Left ventricle myocardium inferior (tissue), 1 donor: ENCODE results near the gene AATK. TPM values are rescaled to one million over a fixed set of nuclear protein-coding genes. Genes with fewer than 3 reads are reported as not detected.

Source experiments
- DNase-seq: peaks from one replicate; pipeline ENCODE4 v3.0.0-alpha.2; 2020
- H3K27ac ChIP-seq: fragments of 200-600 bp; replicated peaks from 2 replicates; pipeline ENCODE4 v1.8.0; 2021
- H3K27me3 ChIP-seq: fragments of 200-600 bp; 2 replicates; pipeline ENCODE4 v1.8.0; 2021; ENCODE audit warnings: low read depth
- H3K36me3 ChIP-seq: fragments of 200-600 bp; 2 replicates; pipeline ENCODE4 v1.8.0; 2021
- H3K4me1 ChIP-seq: fragments of 200-600 bp; 2 replicates; pipeline ENCODE4 v1.8.0; 2021
- H3K4me3 ChIP-seq: fragments of 200-600 bp; 2 replicates; pipeline ENCODE4 v1.8.0; 2021; ENCODE audit warnings: mild to moderate bottlenecking, moderate library complexity
- H3K9me3 ChIP-seq: fragments of 200-600 bp; replicated peaks from 2 replicates; pipeline ENCODE4 v1.8.0; 2021
- CTCF ChIP-seq: fragments of 200-600 bp; IDR thresholded peaks from 2 replicates; pipeline ENCODE4 v1.8.0; 2021; ENCODE audit warnings: antibody characterized with exemption, mild to moderate bottlenecking, borderline replicate concordance
- intact Hi-C: fragments of 100-400 bp; cut with micrococcal nuclease; formaldehyde crosslinking; loops from one replicate; pipeline ENCODE4 v1.11.0; 2022
- total RNA-seq: library from RNA; stranded (reverse); fragmentation: NEBNext Ultra II Directional; extraction: Animal tissue kit (Norgen Biotek cat#: 25700); gene quantifications from one replicate; pipeline ENCODE4 v1.2.1, GENCODE V29; 2021
- donor health status: DM: no; HTN: yes; CAD: no; lungs with severe emphysema.

AATK gene
- total RNA-seq, 1 donor from 2014 or later: 2.3 TPM

GRCh38 chr17:81173762-81174155 lies 7.7 kb upstream of the AATK start:
- intact Hi-C loops: no loop called here
- TF ChIP-seq CTCF: no peak
- H3K9me3 ChIP-seq: peaks cover 12% of the 10 kb centered on the region

DNA sequence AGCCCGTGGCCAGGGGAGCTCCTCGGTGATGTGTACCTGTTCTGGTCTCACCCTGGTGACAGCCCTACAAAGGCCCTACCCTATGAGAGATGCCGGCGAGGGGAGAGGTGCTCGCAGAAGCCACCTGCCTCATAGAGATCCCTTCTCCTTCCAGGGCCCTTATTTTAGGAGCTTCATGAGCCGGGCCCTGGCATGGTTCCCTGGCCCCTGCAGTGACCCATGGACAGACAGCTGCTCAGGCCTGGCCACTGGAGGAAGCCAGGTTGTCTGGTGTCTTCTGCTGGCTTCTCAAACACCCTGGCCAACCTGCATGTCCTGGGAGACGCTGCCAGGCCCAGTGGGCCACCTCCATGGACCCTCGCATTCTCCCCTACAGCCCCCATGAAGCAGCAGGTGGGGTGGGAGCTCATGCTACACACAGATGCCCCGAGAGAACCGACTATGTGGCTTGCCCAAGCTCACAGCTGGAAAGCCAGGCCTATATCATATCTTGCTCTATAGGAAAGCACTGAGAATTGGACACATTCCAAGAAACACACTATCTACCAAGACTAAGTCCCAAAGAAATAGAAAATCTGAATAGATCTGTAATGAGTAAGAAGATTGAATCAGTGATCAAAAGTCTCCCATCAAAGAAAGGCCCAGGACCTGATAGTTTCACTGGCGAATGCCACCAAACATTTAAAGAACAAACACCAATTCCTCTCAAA lies 7.2 kb upstream of the AATK start:
- Histone ChIP-seq H3K36me3 (no peaks in the 10 kb centered on the region), H3K4me3 (no peak overlapping the region), H3K9me3 (peaks cover 12% of the 10 kb centered on the region), H3K27ac (no peak overlapping the region), H3K27me3 (no peaks in the 10 kb centered on the region), H3K4me1 (no peaks in the 10 kb centered on the region)
- intact Hi-C loops: no loop called here
- no peak for DNase-seq
- no peak for TF ChIP-seq CTCF

More at GRCh38 chr17:81173762-81174155, 7.7 kb upstream of the AATK start:
- H3K4me3 ChIP-seq: no peak overlapping the region
- H3K36me3 ChIP-seq: no peaks in the 10 kb centered on the region
- no peaks in the 10 kb centered on the region for H3K27me3 ChIP-seq
- no peak overlapping the region for H3K27ac ChIP-seq
- no peaks in the 10 kb centered on the region for H3K4me1 ChIP-seq
- no peak for DNase-seq

DNA sequence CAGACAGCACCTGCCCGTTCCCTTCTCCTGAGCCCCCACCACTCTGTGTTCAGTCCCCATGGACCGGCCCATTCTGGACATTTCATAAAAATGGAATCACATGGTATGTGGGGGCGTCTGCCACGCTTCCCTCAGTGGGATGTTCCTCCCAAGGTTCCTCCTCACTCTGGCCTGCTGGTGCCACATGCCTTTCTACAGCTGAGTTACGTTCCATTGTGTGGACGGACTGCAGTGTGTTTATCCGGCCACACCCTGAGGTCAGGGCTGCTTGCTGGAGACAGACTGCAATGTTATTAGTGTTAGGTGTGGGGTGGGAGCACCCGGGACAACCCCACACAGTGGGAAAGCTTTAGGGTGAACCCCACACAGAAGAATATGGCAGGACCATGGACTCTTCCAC lies 5.9 kb upstream of the AATK start:
- no peak for DNase-seq
- Histone ChIP-seq H3K27ac (no peak overlapping the region), H3K4me1 (no peaks in the 10 kb centered on the region), H3K9me3 (peaks cover 12% of the 10 kb centered on the region), H3K36me3 (no peaks in the 10 kb centered on the region), H3K27me3 (peaks cover 7% of the 10 kb centered on the region), H3K4me3 (no peak overlapping the region)
- TF ChIP-seq CTCF: no peak
- intact Hi-C loops: no loop called here

- H3K4me1 ChIP-seq: peaks cover 5% of the 10 kb centered on the region
- peaks cover 14% of the 10 kb centered on the region for H3K27me3 ChIP-seq
- no peak overlapping the region for H3K27ac ChIP-seq
- H3K9me3 ChIP-seq: peaks cover 10% of the 10 kb centered on the region
- H3K4me3 ChIP-seq: no peak overlapping the region
- no peak for DNase-seq
- H3K36me3 ChIP-seq: no peaks in the 10 kb centered on the region
- intact Hi-C loops: no loop called here
- TF ChIP-seq CTCF: no peak
Measured at GRCh38 chr17:81170727-81171494, 4.9 kb upstream of the AATK start.

DNA sequence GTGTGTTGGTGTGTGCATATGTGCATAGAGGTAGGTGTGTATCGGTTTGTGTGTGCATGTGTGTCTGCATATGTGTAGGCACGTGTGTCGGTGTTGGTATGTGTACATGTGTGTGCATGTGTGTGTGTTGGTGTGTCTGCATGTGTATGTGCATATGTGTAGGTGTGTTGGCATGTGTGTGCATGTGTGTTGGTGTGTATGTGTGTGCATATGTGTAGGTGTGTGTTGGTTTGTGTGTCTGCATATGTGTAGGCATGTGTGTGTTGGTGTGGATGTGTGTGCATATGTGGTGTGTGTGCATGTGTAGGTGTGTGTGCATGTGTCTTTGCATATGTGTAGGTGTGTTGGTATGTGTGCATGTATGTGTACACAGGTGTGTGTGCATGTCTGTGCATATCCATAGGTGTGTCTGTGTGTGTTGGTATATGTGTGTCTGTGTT lies 3.9 kb upstream of the AATK start:
- intact Hi-C loops: no loop called here
- no peak overlapping the region for H3K27ac ChIP-seq
- H3K4me3 ChIP-seq: no peak overlapping the region
- no peak for TF ChIP-seq CTCF
- no peaks in the 10 kb centered on the region for H3K36me3 ChIP-seq
- H3K9me3 ChIP-seq: no peaks in the 10 kb centered on the region
- H3K27me3 ChIP-seq: peaks cover 23% of the 10 kb centered on the region
- peaks cover 14% of the 10 kb centered on the region for H3K4me1 ChIP-seq
- DNase-seq: no peak
